T-helper 22 cell (primary cell): Measurements from ENCODE around the gene PCK2.

Experiments
- DNase-seq: peaks from one replicate; pipeline ENCODE4 v3.0.0-alpha.2; 2020; ENCODE audit warnings: low read depth

Gene PCK2

GRCh38 chr14:24060984-24061913, 32.9 kb upstream of the PCK2 start:
- no peak for DNase-seq

- no peak for DNase-seq
These were observed 31.7 kb upstream of the PCK2 start for GRCh38 chr14:24062216-24062980.

DNA sequence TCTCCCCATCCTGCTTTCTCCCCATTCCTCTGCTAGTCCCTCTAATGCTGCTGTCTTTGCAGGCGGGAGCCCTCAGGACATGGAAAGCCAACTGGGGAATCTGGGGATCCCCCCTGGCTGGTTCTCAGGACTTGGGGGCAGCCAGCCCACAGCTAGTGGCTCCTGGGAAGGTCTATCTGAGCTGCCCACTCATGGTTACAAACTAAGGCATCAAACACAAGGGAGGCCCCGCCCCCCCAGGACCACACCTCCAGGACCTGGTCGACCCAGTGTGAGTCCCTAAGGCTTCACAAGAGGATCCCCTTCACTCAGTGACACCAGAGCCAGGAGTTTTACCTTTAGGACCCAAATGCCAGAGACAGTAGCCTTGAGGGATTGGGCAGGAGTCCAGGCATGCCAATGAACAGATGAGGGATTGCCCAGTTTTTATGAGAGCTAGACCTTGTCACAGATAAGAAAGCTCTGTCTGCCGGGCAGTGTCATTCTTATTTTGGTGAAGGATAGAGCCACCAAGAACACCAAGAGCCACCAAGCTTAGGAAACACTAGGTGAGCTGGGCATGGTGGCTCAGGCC, 30.8 kb upstream of the PCK2 start:
- DNase-seq, result no peak

DNA sequence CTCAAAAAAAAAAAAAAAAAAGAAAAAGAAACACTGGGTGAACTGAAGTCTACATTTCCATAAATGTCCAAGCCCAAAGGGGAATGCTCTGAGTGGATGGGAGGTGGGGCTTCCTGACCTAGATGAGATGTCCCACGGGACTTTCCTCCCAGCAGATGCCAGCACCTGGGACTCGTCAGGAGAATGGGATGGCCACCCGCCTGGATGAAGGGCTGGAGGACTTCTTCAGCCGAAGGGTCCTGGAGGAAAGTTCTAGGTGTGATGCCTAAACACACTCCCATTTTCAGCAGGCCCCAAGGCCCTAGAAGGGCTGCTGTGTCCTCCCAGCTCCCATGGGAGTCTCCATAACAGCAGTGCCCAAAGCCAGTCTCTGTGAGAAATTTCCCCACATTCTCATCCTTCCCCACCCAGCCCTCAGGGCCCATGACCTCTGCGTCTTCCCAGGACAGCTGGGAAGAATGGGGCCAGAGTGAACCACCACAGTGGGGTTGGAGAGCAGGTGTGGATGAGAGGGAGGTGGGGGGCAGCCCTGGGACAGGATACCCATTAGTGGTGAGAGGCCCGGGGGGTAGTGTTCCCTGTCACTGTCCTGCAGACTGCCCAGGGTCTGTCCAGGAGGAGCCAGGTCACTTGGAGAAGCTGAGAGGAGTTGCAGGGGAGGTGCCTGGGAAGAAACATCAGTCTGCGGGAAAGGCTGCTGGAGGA, 29.9 kb upstream of the PCK2 start:
- no peak for DNase-seq

- no peak for DNase-seq
These were observed 29.3 kb upstream of the PCK2 start for GRCh38 chr14:24064856-24065255.

DNA sequence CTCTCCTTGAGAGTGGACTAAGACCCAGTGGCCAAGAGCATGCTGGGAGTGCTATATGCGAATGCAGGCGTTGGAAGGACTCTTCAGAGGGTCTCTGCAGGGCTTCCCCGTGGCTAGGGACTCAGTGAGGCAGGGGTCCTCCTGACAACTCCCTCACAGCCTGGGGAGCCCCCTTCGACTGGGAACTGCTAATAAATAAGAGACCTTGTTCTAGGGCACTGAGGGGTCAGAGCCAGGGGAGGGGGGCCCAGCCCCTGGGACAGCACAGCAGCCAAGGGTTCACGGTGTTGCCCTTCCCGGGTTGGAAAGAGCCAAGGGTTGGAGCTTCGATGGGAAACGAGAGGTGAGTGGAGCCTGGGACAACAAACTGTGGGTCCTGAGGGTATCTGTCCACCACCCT, 28.7 kb upstream of the PCK2 start:
- DNase-seq, result no peak

DNA sequence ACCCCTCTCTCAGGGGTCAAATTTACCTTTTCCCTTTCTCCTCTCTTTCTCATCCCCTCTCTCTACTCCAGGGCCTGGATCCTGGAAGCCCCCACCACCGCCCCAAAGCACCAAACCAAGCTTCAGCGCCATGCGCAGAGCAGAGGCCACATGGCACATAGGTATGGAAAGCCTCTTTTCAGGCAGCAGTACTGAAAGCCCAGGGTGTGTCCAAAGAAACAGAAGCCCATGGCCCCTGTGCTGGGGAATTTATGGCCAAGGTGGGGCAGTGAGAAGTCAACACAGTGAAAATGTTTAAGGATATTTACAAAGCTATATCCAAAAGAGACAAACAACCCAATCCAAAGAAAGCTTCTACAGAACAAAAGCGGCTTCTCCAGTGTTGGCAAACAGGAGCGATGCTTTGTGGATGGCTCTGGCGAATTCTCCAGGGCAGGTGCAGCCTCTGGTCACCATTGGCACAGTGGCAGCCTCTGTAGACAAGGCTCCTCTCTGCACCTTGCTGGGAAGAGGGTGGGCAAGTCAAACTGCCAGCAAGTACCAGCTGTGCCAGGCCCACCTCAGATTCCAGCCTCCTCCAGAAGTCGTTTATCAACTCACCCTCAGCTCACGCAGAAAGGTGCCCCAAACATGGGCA, 27.5 kb upstream of the PCK2 start:
- no peak for DNase-seq

DNA sequence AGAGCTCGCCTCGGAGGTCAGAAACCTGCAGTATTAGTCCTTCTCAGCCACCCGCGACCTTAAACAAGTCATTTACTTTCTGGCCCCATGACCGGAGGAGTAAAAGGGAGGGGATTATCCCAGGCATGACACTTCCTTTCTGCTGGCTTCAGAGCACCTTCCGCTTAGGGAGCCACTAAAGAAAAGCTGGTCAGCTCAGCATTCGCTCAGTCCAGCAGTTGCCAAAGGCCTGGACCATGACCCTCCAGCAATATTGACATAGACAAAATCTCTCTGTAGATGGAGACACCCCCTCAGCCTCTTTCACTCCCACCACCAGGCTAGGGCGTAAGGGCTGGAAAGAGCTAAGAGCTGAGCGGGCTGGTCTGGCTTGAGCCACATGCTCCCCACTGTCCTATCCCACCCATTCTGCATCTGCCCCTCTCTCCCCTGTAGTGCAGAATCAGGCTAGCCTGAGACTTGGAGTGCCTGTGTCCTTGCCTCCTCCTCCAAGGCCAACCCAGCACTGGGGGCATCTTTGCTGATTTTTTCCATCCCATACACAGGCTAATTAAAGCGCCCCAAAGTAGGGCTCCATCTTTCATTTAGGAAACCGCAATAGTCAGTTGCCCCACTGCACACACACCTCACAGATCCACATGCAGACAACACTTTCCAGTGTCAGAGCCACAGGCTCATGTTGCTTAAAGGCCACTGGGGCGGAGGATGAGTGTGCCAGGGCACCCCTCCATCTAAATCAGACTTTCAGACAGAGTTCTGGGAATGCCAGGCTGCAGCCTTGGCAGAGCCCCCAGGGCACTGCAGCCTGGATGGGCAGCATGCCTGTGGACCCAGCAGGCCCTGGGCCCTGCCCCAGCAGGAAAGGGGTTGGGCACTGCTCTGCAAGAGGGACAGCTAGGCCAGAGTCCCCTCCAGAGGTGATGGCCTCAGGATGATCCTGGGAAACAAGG, 26.7 kb upstream of the PCK2 start:
- no peak for DNase-seq

DNA sequence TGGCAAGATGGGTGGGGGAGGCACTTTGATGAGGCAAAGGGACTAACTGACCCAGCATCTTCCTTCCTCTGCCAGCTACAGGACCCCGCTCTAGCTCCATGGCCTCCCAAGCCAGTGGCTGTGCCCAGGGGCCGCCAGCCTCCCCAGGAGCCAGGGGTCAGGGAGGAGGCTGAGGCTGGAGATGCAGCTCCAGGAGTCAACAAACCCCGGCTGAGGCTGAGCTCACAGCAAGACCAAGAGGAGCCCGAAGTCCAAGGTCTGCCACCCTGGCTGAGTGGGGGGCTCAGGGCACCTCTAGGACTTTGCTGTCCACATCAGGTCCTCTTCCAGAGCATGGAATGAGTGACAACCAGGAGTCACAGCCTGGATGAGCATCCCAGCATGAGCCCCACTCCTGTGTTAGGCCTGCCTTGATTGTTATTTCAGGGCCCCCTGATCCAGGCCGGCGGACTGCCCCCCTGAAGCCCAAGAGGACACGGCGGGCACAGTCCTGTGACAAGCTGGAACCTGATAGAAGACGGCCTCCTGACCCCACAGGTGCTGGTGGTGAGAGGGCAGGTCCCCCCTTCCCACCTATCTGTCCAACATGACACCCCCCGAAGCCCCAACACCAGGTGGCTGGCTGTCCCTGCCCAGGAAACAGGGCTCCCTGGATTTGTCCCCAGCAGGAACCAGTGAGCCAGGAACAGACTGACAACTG, 25.2 kb upstream of the PCK2 start:
- no peak for DNase-seq

DNA sequence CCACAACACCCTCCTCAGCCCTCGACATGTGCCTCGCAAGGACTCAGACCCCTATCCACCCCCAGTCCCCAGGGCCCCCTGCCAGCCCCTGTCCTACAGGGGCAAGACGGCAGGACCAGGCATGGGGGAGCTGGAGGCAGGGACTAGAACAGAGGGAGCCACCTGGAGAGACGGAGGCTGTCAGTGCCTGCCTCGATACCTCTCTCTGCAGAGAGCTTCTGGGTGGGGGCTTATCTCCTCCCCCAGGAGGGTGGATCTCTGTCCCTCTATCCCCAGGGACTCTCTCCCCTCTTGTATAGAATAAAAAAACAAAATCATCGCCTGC, 24.7 kb upstream of the PCK2 start:
- DNase-seq, result no peak

DNA sequence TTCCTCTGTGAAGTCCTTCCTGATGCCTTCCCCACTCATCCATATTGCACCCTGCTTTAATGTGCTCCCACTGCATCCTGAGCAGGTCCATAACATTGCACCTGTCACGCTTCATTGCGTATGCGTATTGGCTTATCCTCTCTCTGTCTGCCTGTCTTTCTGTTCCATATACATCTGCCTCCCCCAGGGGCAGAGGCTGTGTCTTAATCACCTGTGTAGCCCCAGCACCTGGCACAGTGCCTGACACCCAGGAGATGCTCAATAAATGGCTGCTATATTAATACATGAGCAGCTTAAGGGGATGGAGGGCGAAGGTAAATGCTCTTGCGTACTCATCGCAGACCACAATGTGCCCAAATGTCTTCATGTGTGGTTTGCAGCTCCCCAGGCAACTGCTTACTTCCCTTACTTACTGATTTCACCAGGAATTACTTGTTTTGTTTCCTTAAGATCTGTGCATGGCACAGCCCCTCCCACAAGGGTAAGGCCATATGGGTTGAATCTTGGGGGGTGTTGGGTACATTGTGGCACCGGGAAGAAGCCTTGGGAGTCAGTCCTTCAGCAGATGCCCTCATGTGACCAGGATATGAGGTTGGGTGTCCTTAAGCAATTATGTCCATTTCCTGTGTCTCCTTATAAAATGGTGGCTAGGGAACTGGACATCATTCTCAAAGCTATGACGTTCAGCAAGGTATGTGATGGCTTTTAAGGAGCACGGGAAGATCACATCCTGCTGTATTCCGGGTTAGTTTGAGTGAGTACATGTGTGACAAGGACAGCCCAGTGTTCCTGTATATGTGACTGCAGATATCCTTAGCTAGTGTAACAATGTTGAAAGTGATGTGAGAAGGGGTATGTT, 23.6 kb upstream of the PCK2 start:
- no peak for DNase-seq

DNA sequence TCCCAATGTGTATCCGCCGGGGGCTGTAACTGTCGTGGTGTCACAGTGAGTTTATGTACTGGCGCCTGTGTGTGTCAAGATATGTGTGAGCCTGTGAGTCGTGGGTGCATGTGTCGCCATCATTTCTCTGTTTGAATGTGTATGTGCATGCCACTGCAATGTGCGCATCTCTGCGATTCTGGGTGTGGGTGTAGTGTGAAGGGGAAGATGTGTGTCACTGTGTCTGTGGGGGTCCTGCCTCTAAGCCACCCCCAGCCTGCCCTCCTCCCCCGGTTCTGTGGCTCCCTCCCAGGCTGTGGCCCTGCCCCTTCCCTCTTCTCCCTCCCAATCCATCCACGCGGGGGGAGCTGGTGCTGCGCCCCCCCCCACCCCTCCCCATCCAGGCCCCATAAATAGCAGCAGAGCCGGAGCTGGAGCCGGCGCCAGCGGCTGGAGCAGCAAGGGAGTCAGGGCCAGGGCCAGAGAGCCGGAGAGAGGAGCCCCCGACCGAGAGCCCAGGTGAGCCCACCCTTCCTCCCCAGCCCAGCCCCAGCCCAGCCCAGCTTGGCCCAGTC, 22.9 kb upstream of the PCK2 start, which contains the start of gene CPNE6:
Gene CPNE6 (plus strand): TSS at position 419 of the 554 bp plus-strand sequence. CDS start 1,375 bp downstream, outside the sequence.
- no peak for DNase-seq

DNA sequence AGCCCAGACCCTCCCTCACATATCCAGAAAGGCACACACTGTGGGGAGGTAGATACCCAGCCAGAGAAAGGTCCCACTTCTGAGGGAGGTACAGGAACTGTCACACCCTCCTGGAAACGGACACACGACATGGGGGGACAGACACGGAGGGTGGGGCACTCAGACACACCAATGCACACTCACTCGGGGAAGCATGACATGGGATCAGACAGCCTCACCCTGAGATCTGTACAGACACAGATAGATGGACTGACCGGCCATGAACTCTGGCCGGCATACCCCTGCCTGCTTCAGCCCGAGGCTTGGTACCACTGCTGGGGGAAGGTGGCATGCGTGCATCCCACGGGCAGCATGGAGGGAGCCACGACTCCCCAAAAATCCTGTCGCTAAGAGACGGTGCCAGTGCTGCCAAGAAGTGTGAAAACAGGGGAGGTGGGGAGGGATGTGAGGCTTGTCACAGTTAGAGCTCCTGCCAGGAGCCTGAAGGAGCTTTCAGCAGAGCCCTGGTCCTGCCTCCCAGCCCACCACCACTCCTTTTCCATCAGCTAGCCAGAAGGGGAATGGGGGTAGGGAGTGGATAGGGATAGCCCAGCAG, 22.2 kb upstream of the PCK2 start:
- DNase-seq, result no peak

DNA sequence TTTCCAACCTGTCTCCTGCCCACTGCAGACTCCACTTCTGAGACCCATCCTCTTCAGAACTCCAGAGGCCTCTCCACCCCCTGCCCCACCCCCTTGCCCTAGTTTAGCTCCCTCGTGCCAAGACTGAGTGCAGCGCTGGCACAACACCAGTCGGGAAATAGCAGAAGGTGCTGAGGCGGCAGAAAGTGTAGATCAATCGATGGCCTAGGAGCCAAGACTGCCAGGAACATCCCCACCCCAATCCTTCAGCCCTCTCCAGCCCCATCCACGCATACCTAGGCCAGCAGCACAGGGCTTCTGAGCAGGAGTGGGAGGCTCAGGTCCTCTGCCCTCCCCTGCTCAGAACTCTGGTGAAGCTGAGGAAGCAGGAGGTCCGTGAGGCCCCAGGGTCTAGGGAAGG, 21.7 kb upstream of the PCK2 start:
- no peak for DNase-seq

- no peak for DNase-seq
These were observed 20.9 kb upstream of the PCK2 start for GRCh38 chr14:24072881-24073877.

DNA sequence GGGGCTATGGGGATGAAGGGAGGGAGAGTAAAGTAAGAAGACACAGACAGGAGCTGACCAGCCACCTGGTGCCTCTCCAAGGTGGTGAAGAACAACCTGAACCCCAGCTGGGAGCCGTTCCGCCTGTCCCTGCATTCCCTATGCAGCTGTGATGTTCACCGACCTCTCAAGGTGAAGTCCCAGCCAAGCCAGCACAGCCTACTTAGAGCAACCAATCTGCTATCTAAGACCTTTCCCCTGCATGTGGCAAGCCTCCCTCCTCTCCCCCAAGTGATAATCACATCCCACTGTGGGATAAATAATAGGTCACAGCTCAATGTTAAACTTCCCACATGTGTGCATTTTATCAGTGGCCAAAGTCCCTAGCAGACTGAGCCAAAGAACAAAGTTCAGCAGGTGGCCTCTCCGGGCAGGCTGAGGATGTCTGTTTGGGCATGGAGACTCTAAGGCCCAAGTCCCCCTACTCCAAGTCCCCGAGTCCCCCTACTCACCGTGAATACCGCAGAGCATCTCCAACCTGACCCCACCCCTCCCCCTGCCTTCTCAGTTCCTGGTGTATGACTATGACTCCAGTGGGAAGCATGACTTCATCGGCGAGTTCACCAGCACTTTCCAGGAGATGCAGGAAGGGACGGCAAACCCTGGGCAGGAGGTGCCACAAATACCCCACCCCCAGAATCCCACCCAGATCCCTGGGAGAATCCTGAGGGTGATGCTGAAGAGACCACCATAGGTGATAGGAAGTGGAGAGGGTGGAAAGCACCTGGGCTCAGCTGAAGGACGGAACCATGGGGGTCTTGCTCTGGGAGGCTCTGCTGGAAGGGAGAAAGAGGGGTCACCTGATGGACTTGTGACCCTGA, 19.3 kb upstream of the PCK2 start:
- no peak for DNase-seq
